SK-N-SH (cell line): Measurements from ENCODE around the gene MDH2. TPM values are rescaled to one million over a fixed set of nuclear protein-coding genes. Genes with fewer than 3 reads are reported as not detected.
"Not testable (repeated sequence)": the region's sequence is repeated elsewhere in the genome, so short reads cannot be mapped to it uniquely, and the experiment has no call there.

Experiments
- CTCF ChIA-PET: fragments of 300-600, 350-600 bp; formaldehyde crosslinking; extraction: SDS; loops from one replicate; lab custom pipeline; 2021; lab: Yijun Ruan, JAX
- POLR2A ChIA-PET: fragments of 350-600 bp; sonication (Branson Sonifier 250); formaldehyde crosslinking; extraction: SDS; loops from one replicate; lab custom pipeline; 2020; ENCODE audit warnings: antibody characterized with exemption, inconsistent platforms; lab: Yijun Ruan, JAX
- DNase-seq: peaks from one replicate; pipeline ENCODE4 v3.0.0; 2012
- H2AFZ ChIP-seq: fragments of 200-600 bp; sonication (generic); 2 replicates; pipeline ENCODE4 v1.8.1; 2016; ENCODE audit warnings: antibody characterized with exemption, mild to moderate bottlenecking, low read depth
- H3F3A ChIP-seq: fragments of 200-600 bp; sonication (generic); replicated peaks from 2 replicates; pipeline ENCODE3; 2016; ENCODE audit warnings: antibody characterized with exemption, mild to moderate bottlenecking; ENCODE audit not compliant: insufficient read depth
- H3K27ac ChIP-seq, 2 experiments: fragments of 200-500 bp in 1 of 2; fragments of 200-600 bp in 1 of 2; sonication (Bioruptor generic) in 1 of 2; sonication (generic), shearing (Covaris generic) in 1 of 2; 2 replicates each; pipeline versions ENCODE4 v1.5.1 to v1.6.1; 2014 to 2016; ENCODE audit warnings: low read depth in 2 of 2, inconsistent platforms in 1 of 2, low read length in 1 of 2, mild to moderate bottlenecking in 1 of 2, mixed read lengths in 1 of 2
- H3K27me3 ChIP-seq: fragments of 200-600 bp; sonication (generic), shearing (Covaris generic); 2 replicates; pipeline ENCODE4 v1.6.1; 2016; ENCODE audit warnings: mixed run types; ENCODE audit not compliant: insufficient read depth
- H3K36me3 ChIP-seq, 2 experiments: fragments of 200-500 bp in 1 of 2; fragments of 200-600 bp in 1 of 2; sonication (Bioruptor generic) in 1 of 2; sonication (generic) in 1 of 2; replicated peaks in 1 of 2; 2 replicates each; pipeline versions ENCODE3 to v1.5.1; 2014 to 2016; ENCODE audit warnings: low read length in 1 of 2, mild to moderate bottlenecking in 1 of 2; ENCODE audit not compliant: insufficient read depth in 2 of 2, control insufficient read depth in 1 of 2
- H3K4me1 ChIP-seq, 2 experiments: fragments of 200-500 bp in 1 of 2; fragments of 200-600 bp in 1 of 2; sonication (Bioruptor generic) in 1 of 2; sonication (generic), shearing (Covaris generic) in 1 of 2; 2 replicates each; pipeline versions ENCODE4 v1.5.1 to v1.6.1; 2014 to 2016; ENCODE audit warnings: low read depth in 1 of 2, low read length in 1 of 2, mixed run types in 1 of 2; ENCODE audit not compliant: insufficient read depth in 2 of 2, control insufficient read depth in 1 of 2
- H3K4me2 ChIP-seq: fragments of 200-600 bp; sonication (generic), shearing (Covaris generic); 2 replicates; pipeline ENCODE4 v1.6.1; 2017; ENCODE audit warnings: mixed run types
- H3K4me3 ChIP-seq, 2 experiments: fragments of 200-500 bp in 1 of 2; fragments of 200-600 bp in 1 of 2; sonication (Bioruptor generic) in 1 of 2; sonication (generic), shearing (Covaris generic) in 1 of 2; 2 replicates each; pipeline versions ENCODE4 v1.5.1 to v1.8.1; 2014 to 2016; ENCODE audit warnings: low read depth in 2 of 2, inconsistent platforms in 1 of 2, low read length in 1 of 2, mild to moderate bottlenecking in 1 of 2, mixed read lengths in 1 of 2, moderate library complexity in 1 of 2
- H3K79me2 ChIP-seq: fragments of 200-600 bp; sonication (generic); 2 replicates; pipeline ENCODE4 v1.8.1; 2017; ENCODE audit warnings: mild to moderate bottlenecking; ENCODE audit not compliant: insufficient read depth
- H3K9ac ChIP-seq: fragments of 200-600 bp; sonication (generic); 2 replicates; pipeline ENCODE4 v1.6.1; 2017; ENCODE audit warnings: mixed run types
- H3K9me2 ChIP-seq: fragments of 200-600 bp; sonication (generic); 2 replicates; pipeline ENCODE4 v1.6.1; 2017; ENCODE audit warnings: mixed run types
- H3K9me3 ChIP-seq: fragments of 200-600 bp; sonication (generic); 2 replicates; pipeline ENCODE4 v1.6.1; 2017; ENCODE audit warnings: mixed run types, mild to moderate bottlenecking, moderate library complexity
- H4K20me1 ChIP-seq: fragments of 200-600 bp; sonication (generic); 2 replicates; pipeline ENCODE4 v1.6.1; 2017; ENCODE audit warnings: mild to moderate bottlenecking, mixed run types; ENCODE audit not compliant: insufficient read depth
- EZH2phosphoT487 ChIP-seq: fragments of 200-600 bp; sonication (generic); IDR thresholded peaks from 2 replicates; pipeline ENCODE4 v1.6.1; 2017; ENCODE audit warnings: low read depth, mixed run types, mild to moderate bottlenecking, antibody characterized with exemption, moderate library complexity, borderline replicate concordance
- FOSL2 ChIP-seq: IDR thresholded peaks from 2 replicates; pipeline ENCODE4 v1.4.0; 2012; ENCODE audit warnings: low read depth, mild to moderate bottlenecking, moderate library complexity, borderline replicate concordance
- GABPA ChIP-seq: IDR thresholded peaks from 2 replicates; pipeline ENCODE4 v1.4.0; 2012; ENCODE audit warnings: low read depth, mild to moderate bottlenecking
- RAD21 ChIP-seq: IDR thresholded peaks from 2 replicates; pipeline ENCODE4 v1.6.1; 2012; ENCODE audit warnings: mild to moderate bottlenecking, low read length
- RFX5 ChIP-seq: IDR thresholded peaks from 2 replicates; pipeline ENCODE4 v1.6.1; 2012; ENCODE audit warnings: mild to moderate bottlenecking, improper control_type of control experiment, low read length
- RXRA ChIP-seq: IDR thresholded peaks from 2 replicates; pipeline ENCODE4 v1.4.0; 2012; ENCODE audit warnings: low read depth, mild to moderate bottlenecking, borderline replicate concordance
- SIN3A ChIP-seq: IDR thresholded peaks from 2 replicates; pipeline ENCODE4 v1.6.1; 2012; ENCODE audit warnings: low read depth, mild to moderate bottlenecking, low read length, moderate library complexity, borderline replicate concordance
- SMC3 ChIP-seq: IDR thresholded peaks from 2 replicates; pipeline ENCODE4 v1.6.1; 2012; ENCODE audit warnings: low read depth, low read length, improper control_type of control experiment
- WGBS: methylation state at CpG from one replicate; pipeline ENCODE4 v1.1.6; 2017; ENCODE audit warnings: low lambda C conversion rate; 5-methylcytosine and 5-hydroxymethylcytosine counted together
- polyA plus RNA-seq, 3 experiments: library from polyadenylated mRNA; depleted of rRNA; stranded (reverse); fragments of >200 nt; gene quantifications; 2 replicates each; pipeline ENCODE4 v1.2.3, GENCODE V29; 2012
- TF ChIP-seq, protein P1 (sequence below): IDR thresholded peaks from 2 replicates; pipeline ENCODE4; 2012
- TF ChIP-seq, protein P2 (sequence below): IDR thresholded peaks from 2 replicates; pipeline ENCODE4 v1.4.0; 2012; ENCODE audit warnings: low read depth, borderline replicate concordance
- TF ChIP-seq, protein P3 (sequence below): IDR thresholded peaks from 2 replicates; pipeline ENCODE4 v1.4.0; 2012; ENCODE audit warnings: low read depth
- TF ChIP-seq, protein P4 (sequence below): IDR thresholded peaks from 2 replicates; pipeline ENCODE4 v1.4.0; 2012; ENCODE audit warnings: low read depth, borderline replicate concordance
- TF ChIP-seq, protein P5 (sequence below): fragments of 150-350 bp; IDR thresholded peaks from 2 replicates; pipeline ENCODE4 v1.6.1; 2016; ENCODE audit warnings: mild to moderate bottlenecking, low read depth, low read length
- TF ChIP-seq, protein P6 (sequence below): fragments of 200-600 bp; sonication (generic); IDR thresholded peaks from 2 replicates; pipeline ENCODE4 v1.6.1; 2017; ENCODE audit warnings: antibody characterized with exemption, mild to moderate bottlenecking, moderate library complexity

Gene MDH2
- polyA plus RNA-seq, 1 of the 3 experiments (the other 2 are of a cell fraction): 301 TPM

DNA sequence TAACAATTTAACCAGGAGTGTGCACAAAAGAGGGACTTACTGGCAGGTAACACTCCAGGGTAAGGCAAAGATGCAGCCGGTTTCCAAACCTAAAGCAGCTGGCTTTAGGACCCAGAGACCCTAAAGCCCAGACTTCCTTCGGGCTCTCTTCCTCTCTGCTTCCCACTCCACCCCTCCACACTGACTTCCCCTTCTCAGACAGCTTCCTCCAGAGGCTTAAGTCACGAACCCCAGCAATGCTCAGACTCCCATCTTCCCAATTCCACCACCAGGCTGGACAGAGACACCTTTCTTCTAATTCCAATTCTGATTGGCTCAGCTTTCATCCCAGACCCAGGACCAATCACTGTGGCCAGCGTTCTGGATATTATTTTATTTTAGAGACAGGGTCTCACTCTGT lies 24.9 kb upstream of the MDH2 start:
- Histone ChIP-seq H3K27ac (no peak overlapping the region), H3F3A (no peaks in the 10 kb centered on the region), H3K36me3 (peaks cover 15 to 46% of the 10 kb centered on the region in 2 experiments), H3K79me2 (no peaks in the 10 kb centered on the region), H3K27me3 (no peaks in the 10 kb centered on the region), H3K4me2 (no peak overlapping the region), H3K9ac (no peak overlapping the region), H3K4me3 (no peak overlapping the region), H3K9me2 (no peaks in the 10 kb centered on the region), H4K20me1 (no peaks in the 10 kb centered on the region), H3K4me1 (no peaks in the 10 kb centered on the region; a peak in 1 of 4 replicates), H2AFZ (no peak overlapping the region)
- WGBS: 67% methylated on average over 4 of the region's 4 CpGs
- no peak for DNase-seq
- POLR2A ChIA-PET: interaction anchor here (0.6 kb wide), 1 partner anchor 18 kb away, joined by 3 read pairs; no protein-coding TSS in a partner anchor
- TF ChIP-seq RFX5 (no peak), SMC3 (no peak), SIN3A (no peak), GABPA (no peak), RXRA (no peak), RAD21 (no peak), EZH2phosphoT487 (no peak), FOSL2 (no peak)
- TF ChIP-seq, protein P1, sequence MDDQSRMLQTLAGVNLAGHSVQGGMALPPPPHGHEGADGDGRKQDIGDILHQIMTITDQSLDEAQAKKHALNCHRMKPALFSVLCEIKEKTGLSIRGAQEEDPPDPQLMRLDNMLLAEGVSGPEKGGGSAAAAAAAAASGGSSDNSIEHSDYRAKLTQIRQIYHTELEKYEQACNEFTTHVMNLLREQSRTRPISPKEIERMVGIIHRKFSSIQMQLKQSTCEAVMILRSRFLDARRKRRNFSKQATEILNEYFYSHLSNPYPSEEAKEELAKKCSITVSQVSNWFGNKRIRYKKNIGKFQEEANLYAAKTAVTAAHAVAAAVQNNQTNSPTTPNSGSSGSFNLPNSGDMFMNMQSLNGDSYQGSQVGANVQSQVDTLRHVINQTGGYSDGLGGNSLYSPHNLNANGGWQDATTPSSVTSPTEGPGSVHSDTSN: no peak
- TF ChIP-seq, protein P2, sequence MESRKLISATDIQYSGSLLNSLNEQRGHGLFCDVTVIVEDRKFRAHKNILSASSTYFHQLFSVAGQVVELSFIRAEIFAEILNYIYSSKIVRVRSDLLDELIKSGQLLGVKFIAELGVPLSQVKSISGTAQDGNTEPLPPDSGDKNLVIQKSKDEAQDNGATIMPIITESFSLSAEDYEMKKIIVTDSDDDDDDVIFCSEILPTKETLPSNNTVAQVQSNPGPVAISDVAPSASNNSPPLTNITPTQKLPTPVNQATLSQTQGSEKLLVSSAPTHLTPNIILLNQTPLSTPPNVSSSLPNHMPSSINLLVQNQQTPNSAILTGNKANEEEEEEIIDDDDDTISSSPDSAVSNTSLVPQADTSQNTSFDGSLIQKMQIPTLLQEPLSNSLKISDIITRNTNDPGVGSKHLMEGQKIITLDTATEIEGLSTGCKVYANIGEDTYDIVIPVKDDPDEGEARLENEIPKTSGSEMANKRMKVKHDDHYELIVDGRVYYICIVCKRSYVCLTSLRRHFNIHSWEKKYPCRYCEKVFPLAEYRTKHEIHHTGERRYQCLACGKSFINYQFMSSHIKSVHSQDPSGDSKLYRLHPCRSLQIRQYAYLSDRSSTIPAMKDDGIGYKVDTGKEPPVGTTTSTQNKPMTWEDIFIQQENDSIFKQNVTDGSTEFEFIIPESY: no peak
- TF ChIP-seq, protein P3, sequence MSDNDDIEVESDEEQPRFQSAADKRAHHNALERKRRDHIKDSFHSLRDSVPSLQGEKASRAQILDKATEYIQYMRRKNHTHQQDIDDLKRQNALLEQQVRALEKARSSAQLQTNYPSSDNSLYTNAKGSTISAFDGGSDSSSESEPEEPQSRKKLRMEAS: no peak
- TF ChIP-seq, protein P4, sequence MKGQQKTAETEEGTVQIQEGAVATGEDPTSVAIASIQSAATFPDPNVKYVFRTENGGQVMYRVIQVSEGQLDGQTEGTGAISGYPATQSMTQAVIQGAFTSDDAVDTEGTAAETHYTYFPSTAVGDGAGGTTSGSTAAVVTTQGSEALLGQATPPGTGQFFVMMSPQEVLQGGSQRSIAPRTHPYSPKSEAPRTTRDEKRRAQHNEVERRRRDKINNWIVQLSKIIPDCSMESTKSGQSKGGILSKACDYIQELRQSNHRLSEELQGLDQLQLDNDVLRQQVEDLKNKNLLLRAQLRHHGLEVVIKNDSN: no peak
- TF ChIP-seq, protein P5, sequence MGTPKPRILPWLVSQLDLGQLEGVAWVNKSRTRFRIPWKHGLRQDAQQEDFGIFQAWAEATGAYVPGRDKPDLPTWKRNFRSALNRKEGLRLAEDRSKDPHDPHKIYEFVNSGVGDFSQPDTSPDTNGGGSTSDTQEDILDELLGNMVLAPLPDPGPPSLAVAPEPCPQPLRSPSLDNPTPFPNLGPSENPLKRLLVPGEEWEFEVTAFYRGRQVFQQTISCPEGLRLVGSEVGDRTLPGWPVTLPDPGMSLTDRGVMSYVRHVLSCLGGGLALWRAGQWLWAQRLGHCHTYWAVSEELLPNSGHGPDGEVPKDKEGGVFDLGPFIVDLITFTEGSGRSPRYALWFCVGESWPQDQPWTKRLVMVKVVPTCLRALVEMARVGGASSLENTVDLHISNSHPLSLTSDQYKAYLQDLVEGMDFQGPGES: no peak
- TF ChIP-seq, protein P6, sequence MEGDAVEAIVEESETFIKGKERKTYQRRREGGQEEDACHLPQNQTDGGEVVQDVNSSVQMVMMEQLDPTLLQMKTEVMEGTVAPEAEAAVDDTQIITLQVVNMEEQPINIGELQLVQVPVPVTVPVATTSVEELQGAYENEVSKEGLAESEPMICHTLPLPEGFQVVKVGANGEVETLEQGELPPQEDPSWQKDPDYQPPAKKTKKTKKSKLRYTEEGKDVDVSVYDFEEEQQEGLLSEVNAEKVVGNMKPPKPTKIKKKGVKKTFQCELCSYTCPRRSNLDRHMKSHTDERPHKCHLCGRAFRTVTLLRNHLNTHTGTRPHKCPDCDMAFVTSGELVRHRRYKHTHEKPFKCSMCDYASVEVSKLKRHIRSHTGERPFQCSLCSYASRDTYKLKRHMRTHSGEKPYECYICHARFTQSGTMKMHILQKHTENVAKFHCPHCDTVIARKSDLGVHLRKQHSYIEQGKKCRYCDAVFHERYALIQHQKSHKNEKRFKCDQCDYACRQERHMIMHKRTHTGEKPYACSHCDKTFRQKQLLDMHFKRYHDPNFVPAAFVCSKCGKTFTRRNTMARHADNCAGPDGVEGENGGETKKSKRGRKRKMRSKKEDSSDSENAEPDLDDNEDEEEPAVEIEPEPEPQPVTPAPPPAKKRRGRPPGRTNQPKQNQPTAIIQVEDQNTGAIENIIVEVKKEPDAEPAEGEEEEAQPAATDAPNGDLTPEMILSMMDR: no peak
- TF ChIP-seq, all 33 proteins: peak for 0
- CTCF ChIA-PET: interaction anchor here (0.6 to 13.3 kb wide), 5 partner anchors 8 to 240 kb away, joined by 3 to 305 read pairs (median 4); partner anchors contain the start of gene TMEM120A
- no peaks in the 10 kb centered on the region for H3K9me3 ChIP-seq

DNA sequence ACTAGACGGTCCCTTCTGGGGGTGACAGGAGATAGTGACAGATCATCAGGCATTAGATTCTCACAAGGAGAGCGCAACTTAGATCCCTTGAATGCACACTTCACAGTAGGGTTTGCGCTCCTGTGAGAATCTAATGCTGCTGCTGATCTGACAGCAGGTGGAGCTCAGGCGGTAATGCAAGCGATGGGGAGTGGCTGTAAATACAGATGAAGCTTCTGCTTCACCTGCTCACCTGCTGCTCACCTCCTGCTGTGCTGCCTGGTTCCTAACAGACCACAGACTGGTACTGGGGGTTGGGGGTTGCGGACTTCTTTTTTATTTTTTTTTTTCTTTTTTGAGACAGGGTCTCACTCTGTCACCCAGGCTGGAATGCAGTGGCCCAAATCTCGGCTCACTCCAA lies 18.2 kb upstream of the MDH2 start:
- H3K4me3 ChIP-seq, H3K27me3 ChIP-seq, H3K27ac ChIP-seq, H3K9me2 ChIP-seq, H3K9ac ChIP-seq, H3K79me2 ChIP-seq, H4K20me1 ChIP-seq, DNase-seq, H3K4me1 ChIP-seq, H3K9me3 ChIP-seq, POLR2A ChIA-PET, H2AFZ ChIP-seq, H3F3A ChIP-seq, H3K4me2 ChIP-seq: not testable (repeated sequence)
- peaks cover 0 to 18% of the 10 kb centered on the region in 2 experiments for H3K36me3 ChIP-seq
- 92% methylated on average over 7 of the region's 7 CpGs for WGBS
- CTCF ChIA-PET: interaction anchor here (0.9 to 13.3 kb wide), 4 partner anchors 8 to 163 kb away, joined by 3 to 305 read pairs (median 37); partner anchors contain the start of gene MDH2
